Prostate gland (tissue), 2 donors: ENCODE data around the gene ANKS1B.

Experiments used
- POLR2A ChIP-seq: fragments of 450-650 bp; IDR thresholded peaks from one replicate; pipeline ENCODE4 v1.6.1; 2016; ENCODE audit warnings: antibody characterized with exemption, mild to moderate bottlenecking
- POLR2AphosphoS5 ChIP-seq: sonication (generic); formaldehyde crosslinking; IDR thresholded peaks from one replicate; pipeline ENCODE4 v1.6.1; 2017; ENCODE audit warnings: antibody characterized with exemption
- TF ChIP-seq, protein P1 (sequence below), 4 experiments: fragments of 200-600 bp in 2 of 4; fragments of 450-650 bp in 2 of 4; sonication (generic) in 2 of 4; IDR thresholded peaks; 1 replicate in 3 of 4; 2 replicates in 1 of 4; pipeline ENCODE4 v1.5.1; 2016 to 2019; ENCODE audit warnings: antibody characterized with exemption in 4 of 4, mild to moderate bottlenecking in 2 of 4, moderate library complexity in 2 of 4

- no peak for TF ChIP-seq POLR2A
- TF ChIP-seq, protein P1, sequence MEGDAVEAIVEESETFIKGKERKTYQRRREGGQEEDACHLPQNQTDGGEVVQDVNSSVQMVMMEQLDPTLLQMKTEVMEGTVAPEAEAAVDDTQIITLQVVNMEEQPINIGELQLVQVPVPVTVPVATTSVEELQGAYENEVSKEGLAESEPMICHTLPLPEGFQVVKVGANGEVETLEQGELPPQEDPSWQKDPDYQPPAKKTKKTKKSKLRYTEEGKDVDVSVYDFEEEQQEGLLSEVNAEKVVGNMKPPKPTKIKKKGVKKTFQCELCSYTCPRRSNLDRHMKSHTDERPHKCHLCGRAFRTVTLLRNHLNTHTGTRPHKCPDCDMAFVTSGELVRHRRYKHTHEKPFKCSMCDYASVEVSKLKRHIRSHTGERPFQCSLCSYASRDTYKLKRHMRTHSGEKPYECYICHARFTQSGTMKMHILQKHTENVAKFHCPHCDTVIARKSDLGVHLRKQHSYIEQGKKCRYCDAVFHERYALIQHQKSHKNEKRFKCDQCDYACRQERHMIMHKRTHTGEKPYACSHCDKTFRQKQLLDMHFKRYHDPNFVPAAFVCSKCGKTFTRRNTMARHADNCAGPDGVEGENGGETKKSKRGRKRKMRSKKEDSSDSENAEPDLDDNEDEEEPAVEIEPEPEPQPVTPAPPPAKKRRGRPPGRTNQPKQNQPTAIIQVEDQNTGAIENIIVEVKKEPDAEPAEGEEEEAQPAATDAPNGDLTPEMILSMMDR (IDR thresholded peaks at IDR 0.05) = no peak
- no peak for TF ChIP-seq POLR2AphosphoS5
Measured at GRCh38 chr12:99039367-99040120, 945.2 kb downstream of the ANKS1B start.
